T-cell (primary cell): Measurements from ENCODE around the gene INHBB. TPM values are rescaled to one million over a fixed set of nuclear protein-coding genes. Genes with fewer than 3 reads are reported as not detected.
A peak's percentile ranks its signal among the peaks of the same experiment; 100 is the strongest.

Source experiments
- ATAC-seq, 4 experiments: fragments of 200-7000 bp in 3 of 4; fragments of 150-1000 bp in 1 of 4; cut with Tn5 transposase; replicated peaks in 1 of 4; 1 replicate in 3 of 4; 2 replicates in 1 of 4; pipeline ENCODE4 v1.10.0; 2021; ENCODE audit warnings: moderate library complexity in 3 of 4, mild to moderate bottlenecking in 2 of 4, moderate number of reproducible peaks in 1 of 4
- CTCF ChIA-PET, 2 donors: fragments of 300-600 bp; sonication (Branson Sonifier 250); formaldehyde crosslinking; loops; one replicate each; lab custom pipeline; 2022; ENCODE audit warnings: antibody characterized with exemption in 2 of 2; lab: Charles Lee
- POLR2A ChIA-PET, 2 donors: fragments of 300-600 bp; sonication (Branson Sonifier 250); formaldehyde crosslinking; loops; one replicate each; lab custom pipeline; 2022; ENCODE audit warnings: antibody characterized with exemption in 2 of 2; lab: Charles Lee
- DNase-seq, 35 experiments: peaks; one replicate each; pipeline versions ENCODE4 v3.0.0 to v3.0.0-alpha.2; 2013 to 2023
- H3K27ac ChIP-seq: one replicate; pipeline ENCODE4 v1.5.1; 2013; ENCODE audit warnings: low read length
- H3K27me3 ChIP-seq, 2 experiments: replicated peaks in 1 of 2; 1 replicate in 1 of 2; 2 replicates in 1 of 2; pipeline versions ENCODE4 v1.6.1 to v1.7.0; 2013; ENCODE audit warnings: low read length in 1 of 2, mixed read lengths in 1 of 2; ENCODE audit not compliant: control insufficient read depth in 2 of 2, insufficient read depth in 2 of 2; ENCODE audit errors: extremely low read depth in 1 of 2
- H3K36me3 ChIP-seq, 2 donors: 1 replicate in 1 of 2; 2 replicates in 1 of 2; pipeline versions ENCODE4 v1.6.1 to v1.7.0; 2013; ENCODE audit warnings: low read length in 1 of 2; ENCODE audit not compliant: control insufficient read depth in 2 of 2, insufficient read depth in 1 of 2; ENCODE audit errors: extremely low read depth in 1 of 2
- H3K4me1 ChIP-seq, 2 experiments: 1 replicate in 1 of 2; 2 replicates in 1 of 2; pipeline versions ENCODE4 v1.6.1 to v1.7.0; 2013; ENCODE audit warnings: low read length in 2 of 2, mixed read lengths in 1 of 2; ENCODE audit not compliant: insufficient read depth in 2 of 2, control insufficient read depth in 1 of 2; ENCODE audit errors: extremely low read depth in 1 of 2
- H3K4me3 ChIP-seq, 2 donors: 1 replicate in 1 of 2; 2 replicates in 1 of 2; pipeline versions ENCODE4 v1.5.1 to v1.7.0; 2013; ENCODE audit warnings: mild to moderate bottlenecking in 2 of 2, low read length in 1 of 2, moderate library complexity in 1 of 2; ENCODE audit not compliant: control insufficient read depth in 1 of 2; ENCODE audit errors: extremely low read depth in 1 of 2
- H3K9me3 ChIP-seq: 2 replicates; pipeline ENCODE4 v1.7.0; 2013
- H3K27ac Mint-ChIP-seq, 2 donors: one replicate each; pipeline ENCODE4 v1.8.0; 2020 to 2021; ENCODE audit warnings: mild to moderate bottlenecking in 2 of 2, mixed read lengths in 2 of 2
- H3K27me3 Mint-ChIP-seq, 2 donors: one replicate each; pipeline ENCODE4 v1.8.0; 2021 to 2022; ENCODE audit warnings: mixed read lengths in 2 of 2
- H3K36me3 Mint-ChIP-seq: one replicate; pipeline ENCODE4 v1.8.0; 2021; ENCODE audit warnings: mixed read lengths
- H3K4me1 Mint-ChIP-seq, 3 donors: one replicate each; pipeline ENCODE4 v1.8.0; 2020 to 2022; ENCODE audit warnings: mixed read lengths in 3 of 3, mild to moderate bottlenecking in 1 of 3
- H3K4me3 Mint-ChIP-seq, 3 donors: one replicate each; pipeline ENCODE4 v1.8.0; 2020 to 2022; ENCODE audit warnings: mild to moderate bottlenecking in 3 of 3, mixed read lengths in 3 of 3, moderate library complexity in 3 of 3
- H3K9me3 Mint-ChIP-seq, 3 donors: one replicate each; pipeline ENCODE4 v1.8.0; 2020 to 2022; ENCODE audit warnings: mixed read lengths in 3 of 3
- WGBS: methylation state at CpG from one replicate; pipeline ENCODE4 v1.1.5; 2013; ENCODE audit warnings: missing lambda C conversion rate; ENCODE audit not compliant: insufficient coverage; 5-methylcytosine and 5-hydroxymethylcytosine counted together
- total RNA-seq, 35 experiments: library from RNA in 6 of 35; stranded (reverse) in 6 of 35; fragments of 120-200 nt in 1 of 35; gene quantifications; one replicate each; pipeline versions ENCODE4 v1.2.1 to v1.2.4 and lab custom pipeline; 2013 to 2026

Gene INHBB
- total RNA-seq, 5 donors from 2014 or later (not counting 1 experiment from before 2014, with no cell fraction given), result 0.09 to 0.19 (median 0.10) TPM; not detected in 2

GRCh38 chr2:120345608-120346007 lies 328 bp upstream of the INHBB start:
- no peak overlapping the region for H3K27ac Mint-ChIP-seq
- H3K36me3 ChIP-seq, result no peaks in the 10 kb centered on the region
- peaks cover 22 to 82% of the 10 kb centered on the region in 2 experiments for H3K27me3 ChIP-seq
- peaks cover 36 to 67% of the 10 kb centered on the region in 2 donors for H3K27me3 Mint-ChIP-seq
- H3K4me1 Mint-ChIP-seq, result peaks cover 19 to 28% (median 20%) of the 10 kb centered on the region in 3 donors
- DNase-seq (no peak), ATAC-seq (peak in 3 of 4 experiments; percentile 7 to 17 (median 14))
- H3K4me3 Mint-ChIP-seq, result peak overlapping the region; percentile 35 to 57 (median 43)
- H3K36me3 Mint-ChIP-seq, result no peaks in the 10 kb centered on the region
- no peaks in the 10 kb centered on the region for H3K9me3 ChIP-seq
- POLR2A ChIA-PET, result no interaction called here
- peaks cover 7 to 39% of the 10 kb centered on the region in 2 experiments for H3K4me1 ChIP-seq
- WGBS, result under 1% methylated on average over 62 of the region's 62 CpGs
- no peak overlapping the region for H3K27ac ChIP-seq
- no peaks in the 10 kb centered on the region for H3K9me3 Mint-ChIP-seq
- CTCF ChIA-PET, result no interaction called here
- H3K4me3 ChIP-seq, result peak overlapping the region in 1 of 2 donors; percentile 54

- ATAC-seq, result peak in 2 of 4 experiments; percentile 14 to 18
- Histone ChIP-seq H3K27me3 (peaks cover 22 to 77% of the 10 kb centered on the region in 2 experiments), H3K27ac (no peak overlapping the region), H3K4me3 (peak overlapping the region in 1 of 2 donors; percentile 59), H3K4me1 (peaks cover 7 to 39% of the 10 kb centered on the region in 2 experiments), H3K9me3 (no peaks in the 10 kb centered on the region), H3K36me3 (no peaks in the 10 kb centered on the region)
- H3K27me3 Mint-ChIP-seq, result peaks cover 37 to 58% of the 10 kb centered on the region in 2 donors
- H3K4me3 Mint-ChIP-seq, result peak overlapping the region; percentile 74 to 91 (median 77)
- 5% methylated on average over 40 of the region's 54 CpGs for WGBS
- peaks cover 19 to 28% (median 20%) of the 10 kb centered on the region in 3 donors for H3K4me1 Mint-ChIP-seq
- ChIA-PET POLR2A (interaction anchor here in 1 of 2 donors (0.7 kb wide), 1 partner anchor 204 kb away, joined by 9 read pairs; no protein-coding TSS in a partner anchor), CTCF (interaction anchor here in 1 of 2 donors (0.5 to 0.6 kb wide), 2 partner anchors 335 to 338 kb away, joined by 3 to 4 read pairs; no protein-coding TSS in a partner anchor)
- H3K27ac Mint-ChIP-seq, result no peak overlapping the region
- DNase-seq, result peak in 3 of 35 experiments; percentile 7 to 15 (median 11)
- H3K9me3 Mint-ChIP-seq, result no peaks in the 10 kb centered on the region
- no peaks in the 10 kb centered on the region for H3K36me3 Mint-ChIP-seq
Measured at GRCh38 chr2:120346667-120347358, 877 bp downstream of the INHBB start.

GRCh38 chr2:120347396-120348060 lies 1.6 kb downstream of the INHBB start:
- H3K9me3 Mint-ChIP-seq, result no peaks in the 10 kb centered on the region
- 2% methylated on average over 9 of the region's 27 CpGs for WGBS
- no peak overlapping the region for H3K27ac Mint-ChIP-seq
- H3K4me1 Mint-ChIP-seq, result peaks cover 19 to 25% (median 20%) of the 10 kb centered on the region in 3 donors
- CTCF ChIA-PET, result interaction anchor here in 1 of 2 donors (0.5 kb wide), 1 partner anchor 337 kb away, joined by 4 read pairs; no protein-coding TSS in a partner anchor
- ATAC-seq (no peak), DNase-seq (no peak)
- Histone ChIP-seq H3K27me3 (peaks cover 18 to 76% of the 10 kb centered on the region in 2 experiments), H3K36me3 (no peaks in the 10 kb centered on the region), H3K9me3 (no peaks in the 10 kb centered on the region), H3K4me1 (peaks cover 7 to 39% of the 10 kb centered on the region in 2 experiments), H3K4me3 (peak overlapping the region in 1 of 2 donors; percentile 59), H3K27ac (no peak overlapping the region)
- peak overlapping the region; percentile 74 to 91 (median 77) for H3K4me3 Mint-ChIP-seq
- POLR2A ChIA-PET, result interaction anchor here in 1 of 2 donors (0.7 kb wide), 1 partner anchor 203 kb away, joined by 9 read pairs; no protein-coding TSS in a partner anchor
- no peaks in the 10 kb centered on the region for H3K36me3 Mint-ChIP-seq
- H3K27me3 Mint-ChIP-seq, result peaks cover 32 to 52% of the 10 kb centered on the region in 2 donors

- no peak for ATAC-seq
- H3K27ac ChIP-seq, result no peak overlapping the region
- peaks cover 25 to 44% of the 10 kb centered on the region in 2 donors for H3K27me3 Mint-ChIP-seq
- peaks cover 14 to 19% (median 14%) of the 10 kb centered on the region in 3 donors for H3K4me1 Mint-ChIP-seq
- H3K4me1 ChIP-seq, result peaks cover 7 to 33% of the 10 kb centered on the region in 2 experiments
- ChIA-PET POLR2A (no interaction called here), CTCF (interaction anchor here in 1 of 2 donors (0.6 kb wide), 1 partner anchor 38 kb away, joined by 3 read pairs; no protein-coding TSS in a partner anchor)
- H3K9me3 ChIP-seq, result no peaks in the 10 kb centered on the region
- WGBS, result no CpG with 5 or more reads among the region's 7 CpGs
- H3K27ac Mint-ChIP-seq, result no peak overlapping the region
- no peak for DNase-seq
- no peak overlapping the region for H3K4me3 ChIP-seq
- no peaks in the 10 kb centered on the region for H3K9me3 Mint-ChIP-seq
- no peaks in the 10 kb centered on the region for H3K36me3 ChIP-seq
- peaks cover 15 to 76% of the 10 kb centered on the region in 2 experiments for H3K27me3 ChIP-seq
- H3K36me3 Mint-ChIP-seq, result no peaks in the 10 kb centered on the region
- peak overlapping the region in 1 of 3 donors; percentile 91 for H3K4me3 Mint-ChIP-seq
Measured at GRCh38 chr2:120348134-120348736, 2.3 kb downstream of the INHBB start.

- H3K9me3 Mint-ChIP-seq, result no peaks in the 10 kb centered on the region
- Histone ChIP-seq H3K4me1 (peaks cover 4 to 27% of the 10 kb centered on the region in 2 experiments), H3K36me3 (no peaks in the 10 kb centered on the region), H3K27me3 (peaks cover 14 to 75% of the 10 kb centered on the region in 2 experiments), H3K27ac (no peak overlapping the region), H3K9me3 (no peaks in the 10 kb centered on the region), H3K4me3 (no peak overlapping the region)
- no peak for ATAC-seq
- peak overlapping the region in 1 of 3 donors; percentile 19 for H3K4me3 Mint-ChIP-seq
- no peak for DNase-seq
- peaks cover 10 to 14% (median 13%) of the 10 kb centered on the region in 3 donors for H3K4me1 Mint-ChIP-seq
- ChIA-PET POLR2A (no interaction called here), CTCF (interaction anchor here in 1 of 2 donors (1.0 kb wide), 1 partner anchor 36 kb away, joined by 3 read pairs; no protein-coding TSS in a partner anchor)
- no peak overlapping the region for H3K27ac Mint-ChIP-seq
- H3K27me3 Mint-ChIP-seq, result peaks cover 23 to 39% of the 10 kb centered on the region in 2 donors
- no peaks in the 10 kb centered on the region for H3K36me3 Mint-ChIP-seq
- WGBS, result 50% methylated on average over 25 of the region's 27 CpGs
Measured at GRCh38 chr2:120348737-120349439, 3.0 kb downstream of the INHBB start.
